OCI-LY7 (cell line): ENCODE measurements around the gene COX4I1. TPM values are rescaled to one million over a fixed set of nuclear protein-coding genes. Genes with fewer than 3 reads are reported as not detected.

Experiments
- BruUV-seq: library from RNA; stranded (reverse); fragments of 400-500 nt; replicated peaks from 2 replicates; lab custom pipeline; 2021; lab: Mats Ljungman, UMichigan
- CTCF ChIA-PET: fragments of 300-600 bp; sonication (Branson Sonifier 250); formaldehyde crosslinking; loops from one replicate; lab custom pipeline; 2022; ENCODE audit warnings: antibody characterized with exemption; ENCODE audit not compliant: unreplicated experiment; lab: Charles Lee
- POLR2A ChIA-PET: fragments of 300-600 bp; sonication (Branson Sonifier 250); formaldehyde crosslinking; loops from one replicate; lab custom pipeline; 2022; ENCODE audit warnings: antibody characterized with exemption; lab: Charles Lee
- DNase-seq: peaks from one replicate; pipeline ENCODE4 v3.0.0-alpha.2; 2015; ENCODE audit warnings: low spot score
- H2AFZ ChIP-seq: fragments of 200-600 bp; sonication (generic), shearing (Covaris generic); 2 replicates; pipeline ENCODE4 v1.6.1; 2014; ENCODE audit warnings: mild to moderate bottlenecking, antibody characterized with exemption, low read length, moderate library complexity
- H3K27ac ChIP-seq: fragments of 200-600 bp; sonication (generic); 2 replicates; pipeline ENCODE4 v1.5.1; 2014; ENCODE audit warnings: mixed run types, low read depth, mild to moderate bottlenecking, moderate library complexity, low read length, inconsistent platforms; ENCODE audit not compliant: poor library complexity, severe bottlenecking
- H3K36me3 ChIP-seq: fragments of 200-600 bp; sonication (generic); 2 replicates; pipeline ENCODE4 v1.6.1; 2014; ENCODE audit warnings: mild to moderate bottlenecking, antibody characterized with exemption, low read length, moderate library complexity, mixed read lengths; ENCODE audit not compliant: insufficient read depth
- H3K4me1 ChIP-seq: fragments of 200-600 bp; sonication (generic); 2 replicates; pipeline ENCODE4 v1.5.1; 2014; ENCODE audit warnings: mild to moderate bottlenecking, low read length; ENCODE audit not compliant: insufficient read depth, poor library complexity, severe bottlenecking
- H3K4me2 ChIP-seq: fragments of 200-600 bp; sonication (generic); 2 replicates; pipeline ENCODE4 v1.6.1; 2014; ENCODE audit warnings: mild to moderate bottlenecking, low read length
- H3K4me3 ChIP-seq: fragments of 200-600 bp; sonication (generic); 2 replicates; pipeline ENCODE4 v1.5.1; 2014; ENCODE audit warnings: mild to moderate bottlenecking, low read depth, low read length; ENCODE audit not compliant: poor library complexity, severe bottlenecking
- H3K79me2 ChIP-seq: fragments of 200-600 bp; sonication (generic); 2 replicates; pipeline ENCODE4 v1.6.1; 2016; ENCODE audit warnings: low read depth, mild to moderate bottlenecking, low read length, moderate library complexity, mixed read lengths; ENCODE audit not compliant: insufficient read depth
- H3K9me2 ChIP-seq: fragments of 200-600 bp; sonication (generic); 2 replicates; pipeline ENCODE4 v1.6.1; 2016; ENCODE audit warnings: mild to moderate bottlenecking, low read length, mixed read lengths; ENCODE audit not compliant: insufficient read depth
- H3K9me3 ChIP-seq: fragments of 200-600 bp; sonication (generic); 2 replicates; pipeline ENCODE4 v1.6.1; 2014; ENCODE audit warnings: mild to moderate bottlenecking, mixed run types, low read length, mixed read lengths
- H4K20me1 ChIP-seq: fragments of 200-600 bp; sonication (generic); 2 replicates; pipeline ENCODE4 v1.6.1; 2014; ENCODE audit warnings: mild to moderate bottlenecking, antibody characterized with exemption, low read length, moderate library complexity, mixed read lengths; ENCODE audit not compliant: insufficient read depth
- EZH2phosphoT487 ChIP-seq: fragments of 200-600 bp; sonication (generic); IDR thresholded peaks from 2 replicates; pipeline ENCODE4 v1.6.1; 2018; ENCODE audit warnings: low read depth, borderline replicate concordance, mild to moderate bottlenecking, mixed run types, antibody characterized with exemption, low read length, moderate library complexity, mixed read lengths
- intact Hi-C: fragments of 100-400 bp; cut with micrococcal nuclease; formaldehyde crosslinking; loops from one replicate; pipeline ENCODE4 v1.10.0; 2022; ENCODE audit not compliant: unreplicated experiment
- total RNA-seq, 2 experiments: library from RNA; depleted of rRNA in 1 of 2; stranded (reverse); fragments of >200 nt in 1 of 2; shearing (Covaris generic) in 1 of 2; gene quantifications; 2 replicates each; pipeline ENCODE4 v1.2.3, GENCODE V29; 2014 to 2022
- TF ChIP-seq, protein P1 (sequence below): fragments of 200-600 bp; sonication (generic); conservative IDR thresholded peaks from 2 replicates; pipeline ENCODE4 v1.5.1; 2014; ENCODE audit warnings: mild to moderate bottlenecking, antibody characterized with exemption, low read length, moderate library complexity, mixed read lengths

The COX4I1 gene
- total RNA-seq, 2 experiments from 2014 or later, result 542 to 569 TPM

DNA sequence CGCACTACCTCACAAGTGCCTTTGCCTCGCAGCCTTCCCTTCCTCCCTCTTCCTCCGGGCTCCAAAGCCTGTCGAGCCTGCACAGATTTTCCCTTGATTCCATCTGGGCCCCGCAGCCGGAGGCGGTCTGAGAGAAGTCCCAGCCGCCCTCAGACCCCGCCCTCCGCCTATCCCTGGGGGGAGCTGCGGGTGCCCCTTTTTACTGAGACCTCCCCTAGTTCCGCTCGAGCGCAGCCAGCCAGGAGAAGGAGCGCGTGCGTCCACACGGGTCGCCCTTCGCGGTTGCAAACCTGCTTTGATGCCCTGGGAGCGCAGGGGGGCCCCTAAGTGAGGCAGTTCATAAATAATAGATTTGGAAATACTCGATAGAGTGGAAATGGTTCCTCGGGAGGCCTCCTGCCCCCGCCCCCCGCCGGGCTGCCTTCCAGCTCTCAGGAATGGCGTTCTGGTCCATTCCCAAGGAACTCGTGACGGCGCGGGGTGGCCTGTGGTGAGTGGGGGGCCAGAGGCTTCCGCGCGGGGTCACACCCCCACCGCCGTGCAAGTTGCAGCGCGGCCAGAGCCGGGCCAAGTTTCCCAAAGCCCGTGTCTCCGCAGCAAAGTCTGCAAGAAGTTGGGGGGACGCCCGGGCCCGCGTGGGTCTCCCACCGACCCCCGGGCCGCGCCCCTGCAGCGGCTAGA, 49.2 kb upstream of the COX4I1 start:
- Histone ChIP-seq H3K79me2 (no peaks in the 10 kb centered on the region), H3K9me3 (no peaks in the 10 kb centered on the region), H4K20me1 (no peaks in the 10 kb centered on the region), H2AFZ (no peak overlapping the region), H3K27ac (no peak overlapping the region), H3K4me2 (peak overlapping the region; percentile 92), H3K9me2 (no peaks in the 10 kb centered on the region), H3K4me3 (peak overlapping the region; percentile 62), H3K4me1 (peaks cover 90% of the 10 kb centered on the region), H3K36me3 (no peaks in the 10 kb centered on the region)
- ChIA-PET CTCF (interaction anchor here (0.6 kb wide), 1 partner anchor 71 kb away, joined by 6 read pairs; no protein-coding TSS in a partner anchor), POLR2A (no interaction called here)
- intact Hi-C loops, result loop anchor here (10.0 kb wide), 1 partner anchor 445 kb away; no protein-coding TSS in a partner anchor
- peak; percentile 42 for DNase-seq
- TF ChIP-seq, protein P1, sequence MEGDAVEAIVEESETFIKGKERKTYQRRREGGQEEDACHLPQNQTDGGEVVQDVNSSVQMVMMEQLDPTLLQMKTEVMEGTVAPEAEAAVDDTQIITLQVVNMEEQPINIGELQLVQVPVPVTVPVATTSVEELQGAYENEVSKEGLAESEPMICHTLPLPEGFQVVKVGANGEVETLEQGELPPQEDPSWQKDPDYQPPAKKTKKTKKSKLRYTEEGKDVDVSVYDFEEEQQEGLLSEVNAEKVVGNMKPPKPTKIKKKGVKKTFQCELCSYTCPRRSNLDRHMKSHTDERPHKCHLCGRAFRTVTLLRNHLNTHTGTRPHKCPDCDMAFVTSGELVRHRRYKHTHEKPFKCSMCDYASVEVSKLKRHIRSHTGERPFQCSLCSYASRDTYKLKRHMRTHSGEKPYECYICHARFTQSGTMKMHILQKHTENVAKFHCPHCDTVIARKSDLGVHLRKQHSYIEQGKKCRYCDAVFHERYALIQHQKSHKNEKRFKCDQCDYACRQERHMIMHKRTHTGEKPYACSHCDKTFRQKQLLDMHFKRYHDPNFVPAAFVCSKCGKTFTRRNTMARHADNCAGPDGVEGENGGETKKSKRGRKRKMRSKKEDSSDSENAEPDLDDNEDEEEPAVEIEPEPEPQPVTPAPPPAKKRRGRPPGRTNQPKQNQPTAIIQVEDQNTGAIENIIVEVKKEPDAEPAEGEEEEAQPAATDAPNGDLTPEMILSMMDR, result peak; percentile 15; the same call in 1 of the 2 replicates
- TF ChIP-seq EZH2phosphoT487, result no peak
- no TSS peak for BruUV-seq

DNA sequence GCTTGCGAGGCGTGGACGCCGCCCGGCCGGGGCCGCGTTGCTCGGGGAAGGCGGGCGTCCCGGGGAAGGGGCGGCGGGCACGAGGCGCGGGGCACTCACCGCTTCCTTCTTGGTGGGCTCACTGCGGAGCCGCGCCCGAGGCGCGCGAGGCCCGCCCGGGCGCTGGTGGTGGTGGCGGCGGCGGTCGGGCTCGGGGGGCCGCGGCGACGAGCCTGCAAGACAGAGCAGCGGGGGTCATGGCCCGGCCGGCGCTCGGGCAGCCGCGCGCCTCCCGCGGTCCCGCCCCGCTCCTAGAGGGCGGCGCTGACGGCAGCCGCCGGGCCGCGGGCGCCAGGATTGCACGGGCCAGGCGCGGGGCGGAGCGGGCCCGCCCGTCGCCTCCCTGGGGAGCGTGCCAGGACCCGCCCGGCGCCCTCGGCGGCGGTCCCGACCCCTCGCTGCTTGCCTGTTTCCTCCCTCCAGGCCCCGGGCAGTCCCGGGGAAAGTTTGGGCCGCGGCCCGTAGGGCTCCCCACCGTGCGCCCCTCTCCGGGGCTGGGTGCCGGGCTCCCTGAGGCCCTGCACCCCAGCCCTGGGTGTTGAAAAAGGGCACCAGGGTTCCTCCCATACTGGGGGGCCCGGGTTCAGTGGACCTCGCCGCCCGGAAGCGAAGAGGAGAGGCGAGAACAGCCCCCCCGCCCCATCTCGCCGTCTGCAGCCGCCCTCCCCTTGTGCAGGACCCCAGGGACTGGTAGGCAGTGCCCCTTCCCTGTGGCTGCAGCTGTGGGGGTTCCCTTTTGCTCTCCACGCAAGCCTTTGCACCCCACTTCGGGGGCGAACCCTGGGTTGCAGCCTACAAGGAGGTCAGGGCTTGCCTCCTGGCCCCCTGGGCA, 48.4 kb upstream of the COX4I1 start, which contains the start of gene C16orf74:
TSS of gene C16orf74 (minus strand) at position 270 of the 871 bp plus-strand sequence. CDS start 15,879 bp downstream, outside the sequence.
- peak; percentile 45 for DNase-seq

More for the DNA sequence above, 48.4 kb upstream of the COX4I1 start, which contains the start of gene C16orf74:
- Histone ChIP-seq H3K79me2 (no peaks in the 10 kb centered on the region), H3K4me1 (peaks cover 97% of the 10 kb centered on the region), H3K9me3 (no peaks in the 10 kb centered on the region), H2AFZ (no peak within 1 kb of the TSS), H3K4me3 (peak within 1 kb of the TSS; percentile 62), H3K9me2 (no peaks in the 10 kb centered on the region), H3K36me3 (no peaks in the 10 kb centered on the region), H3K27ac (no peak within 1 kb of the TSS), H3K4me2 (peak within 1 kb of the TSS; percentile 92), H4K20me1 (no peaks in the 10 kb centered on the region)
- intact Hi-C loops, result loop anchor here (10.0 kb wide), 1 partner anchor 446 kb away; no protein-coding TSS in a partner anchor
- no peak for TF ChIP-seq EZH2phosphoT487
- TF ChIP-seq, protein P1, result no peak
- CTCF ChIA-PET, result no interaction called here
- POLR2A ChIA-PET, result no interaction called here
- no TSS peak for BruUV-seq
